ENCODE measurements around the gene RERE. TPM values are rescaled to one million over a fixed set of nuclear protein-coding genes. Genes with fewer than 3 reads are reported as not detected.
A peak's percentile ranks its signal among the peaks of the same experiment; 100 is the strongest.

RERE gene
- total and polyA plus RNA-seq, 2 experiments from 2014 or later, result 39.8 to 62.8 TPM

- Histone ChIP-seq H3K4me3 (no peak overlapping the region), H3K27me3 (no peaks in the 10 kb centered on the region), H3K9me2 (replicated peaks; ENCODE audit: insufficient read depth) (no peaks in the 10 kb centered on the region), H3K79me2 (peaks cover 90% of the 10 kb centered on the region), H3K9me3 (ENCODE audit: low read depth) (no peaks in the 10 kb centered on the region), H3K4me2 (peak overlapping the region; percentile 36), H3K4me1 (ENCODE audit: insufficient read depth) (peaks cover 4% of the 10 kb centered on the region), H2AFZ (no peak overlapping the region), H3K36me3 (replicated peaks; ENCODE audit: insufficient read depth, low read depth) (no peaks in the 10 kb centered on the region), H3K27ac (peak overlapping the region; percentile 11), H4K20me1 (ENCODE audit: insufficient read depth, poor library complexity, severe bottlenecking) (peaks cover 15% of the 10 kb centered on the region)
- 87% methylated on average over 6 of the region's 6 CpGs for WGBS (ENCODE audit: low lambda C conversion rate, missing lambda C conversion rate)
- no peak for TF ChIP-seq CTCF (IDR thresholded peaks at IDR 0.05; ENCODE audit: poor library complexity)
- no peak for DNase-seq (ENCODE audit: low spot score)
Observed at GRCh38 chr1:8643542-8644536, 173.6 kb downstream of the RERE start.

GRCh38 chr1:8642114-8642513 lies 175.3 kb downstream of the RERE start:
- Histone ChIP-seq H3K79me2 (peaks cover 87% of the 10 kb centered on the region), H2AFZ (no peak overlapping the region), H3K4me3 (no peak overlapping the region), H3K27me3 (no peaks in the 10 kb centered on the region), H3K4me2 (no peak overlapping the region), H3K9me2 (replicated peaks; ENCODE audit: insufficient read depth) (no peaks in the 10 kb centered on the region), H3K4me1 (ENCODE audit: insufficient read depth) (peaks cover 4% of the 10 kb centered on the region), H4K20me1 (ENCODE audit: insufficient read depth, poor library complexity, severe bottlenecking) (peaks cover 9% of the 10 kb centered on the region), H3K27ac (no peak overlapping the region), H3K36me3 (replicated peaks; ENCODE audit: insufficient read depth, low read depth) (no peaks in the 10 kb centered on the region), H3K9me3 (ENCODE audit: low read depth) (no peaks in the 10 kb centered on the region)
- no peak for DNase-seq (ENCODE audit: low spot score)
- 96% methylated on average over 2 of the region's 2 CpGs for WGBS (ENCODE audit: low lambda C conversion rate, missing lambda C conversion rate)
- TF ChIP-seq EZH2 (IDR thresholded peaks at IDR 0.05; ENCODE audit: borderline replicate concordance) (no peak), CTCF (IDR thresholded peaks at IDR 0.05; ENCODE audit: poor library complexity) (no peak), EZH2phosphoT487 (IDR thresholded peaks at IDR 0.05; ENCODE audit: low read depth, severe bottlenecking, unreplicated experiment) (no peak)

- Histone ChIP-seq H3K36me3 (replicated peaks; ENCODE audit: insufficient read depth, low read depth) (no peaks in the 10 kb centered on the region), H3K9me3 (ENCODE audit: low read depth) (no peaks in the 10 kb centered on the region), H3K9me2 (replicated peaks; ENCODE audit: insufficient read depth) (no peaks in the 10 kb centered on the region), H4K20me1 (ENCODE audit: insufficient read depth, poor library complexity, severe bottlenecking) (peaks cover 7% of the 10 kb centered on the region), H3K27me3 (no peaks in the 10 kb centered on the region), H3K4me1 (ENCODE audit: insufficient read depth) (peaks cover 4% of the 10 kb centered on the region), H3K79me2 (peaks cover 87% of the 10 kb centered on the region), H2AFZ (no peak overlapping the region), H3K27ac (no peak overlapping the region), H3K4me3 (no peak overlapping the region), H3K4me2 (no peak overlapping the region)
- 79% methylated on average over 3 of the region's 3 CpGs for WGBS (ENCODE audit: low lambda C conversion rate, missing lambda C conversion rate)
- TF ChIP-seq EZH2phosphoT487 (IDR thresholded peaks at IDR 0.05; ENCODE audit: low read depth, severe bottlenecking, unreplicated experiment), result no peak
- no peak for TF ChIP-seq EZH2 (IDR thresholded peaks at IDR 0.05; ENCODE audit: borderline replicate concordance)
- no peak for TF ChIP-seq CTCF (IDR thresholded peaks at IDR 0.05; ENCODE audit: poor library complexity)
- no peak for DNase-seq (ENCODE audit: low spot score)
Observed at GRCh38 chr1:8641377-8641997, 176.0 kb downstream of the RERE start.

Measured in hepatocyte (in vitro differentiated cells).